Measurements from ENCODE around the gene TNFAIP2.

- no peak for TF ChIP-seq GATA2 (IDR thresholded peaks at IDR 0.05; ENCODE audit: low read depth, low read length)
- no peak for TF ChIP-seq GATA3 (IDR thresholded peaks at IDR 0.05; ENCODE audit: low read depth, low read length)
Observed at GRCh38 chr14:103129301-103130016, 6.2 kb downstream of the TNFAIP2 start.

Measured in SH-SY5Y (cell line).